Right lung (tissue), 5 donors: ENCODE results near the gene AOX1. TPM values are rescaled to one million over a fixed set of nuclear protein-coding genes. Genes with fewer than 3 reads are reported as not detected.
A peak's percentile ranks its signal among the peaks of the same experiment; 100 is the strongest.
"Not testable (repeated sequence)": the region's sequence is repeated elsewhere in the genome, so short reads cannot be mapped to it uniquely, and the experiment has no call there.

Source experiments
- DNase-seq, 2 donors: peaks; one replicate each; pipeline ENCODE4 v3.0.0-alpha.2; 2013
- polyA plus RNA-seq, 5 donors: library from polyadenylated mRNA; unstranded; fragments of 120-200 nt; gene quantifications; one replicate each; pipeline versions ENCODE4 v1.2.1 to v1.2.3, GENCODE V29; 2013; ENCODE audit warnings: inconsistent platforms in 1 of 5, low replicate concordance in 1 of 5; ENCODE audit not compliant: insufficient read length in 5 of 5, insufficient read depth in 1 of 5

AOX1 gene
- polyA plus RNA-seq, 5 donors = 3.4 to 13.4 (median 9.3) TPM

GRCh38 chr2:200665626-200666453, 80.0 kb downstream of the AOX1 start:
- DNase-seq = no peak

GRCh38 chr2:200667413-200667812, 81.6 kb downstream of the AOX1 start:
- no peak for DNase-seq

- no peak for DNase-seq
These were observed 82.7 kb downstream of the AOX1 start for GRCh38 chr2:200668478-200668877.

- no peak for DNase-seq
These were observed 83.5 kb downstream of the AOX1 start for GRCh38 chr2:200669308-200669707.

- no peak for DNase-seq
These were observed 84.5 kb downstream of the AOX1 start for GRCh38 chr2:200670313-200670712.

GRCh38 chr2:200670751-200671150, 84.9 kb downstream of the AOX1 start:
- no peak for DNase-seq

GRCh38 chr2:200673191-200673590, 87.4 kb downstream of the AOX1 start:
- DNase-seq = no peak

GRCh38 chr2:200674837-200675236, 89.0 kb downstream of the AOX1 start:
- DNase-seq = no peak

- no peak for DNase-seq
These were observed 91.4 kb downstream of the AOX1 start for GRCh38 chr2:200677171-200677570.

GRCh38 chr2:200677721-200678532, 92.1 kb downstream of the AOX1 start:
- peak; percentile 59 to 60 for DNase-seq

GRCh38 chr2:200679127-200679526, 93.3 kb downstream of the AOX1 start:
- no peak for DNase-seq

GRCh38 chr2:200679535-200679934, 93.7 kb downstream of the AOX1 start:
- DNase-seq = no peak

GRCh38 chr2:200681697-200682096, 95.9 kb downstream of the AOX1 start:
- DNase-seq = peak; percentile 58 to 59

- DNase-seq = not testable (repeated sequence)
These were observed 96.6 kb downstream of the AOX1 start for GRCh38 chr2:200682407-200682806.

GRCh38 chr2:200687922-200688920, 102.4 kb downstream of the AOX1 start:
- DNase-seq = no peak

GRCh38 chr2:200689115-200689514, 103.3 kb downstream of the AOX1 start:
- no peak for DNase-seq

- no peak for DNase-seq
These were observed 108.1 kb downstream of the AOX1 start for GRCh38 chr2:200693836-200694470.

GRCh38 chr2:200695191-200695590, 109.4 kb downstream of the AOX1 start:
- DNase-seq = no peak

- DNase-seq = no peak
These were observed 109.8 kb downstream of the AOX1 start for GRCh38 chr2:200695601-200696000.

- DNase-seq = no peak
These were observed 112.4 kb downstream of the AOX1 start for GRCh38 chr2:200698217-200698616.

GRCh38 chr2:200699310-200699709, 113.5 kb downstream of the AOX1 start:
- DNase-seq = no peak
